Tongue (tissue), 2 donors: ENCODE measurements around the gene ERFE. TPM values are rescaled to one million over a fixed set of nuclear protein-coding genes. Genes with fewer than 3 reads are reported as not detected.

Source experiments
- DNase-seq: peaks from one replicate; pipeline ENCODE4 v3.0.0-alpha.2; 2015
- total RNA-seq: library from RNA; depleted of rRNA; stranded (reverse); fragments of >200 nt; gene quantifications from one replicate; pipeline ENCODE4 v1.2.3, GENCODE V29; 2014

The ERFE gene
- total RNA-seq, 1 donor from 2014 or later: 14.1 TPM

GRCh38 chr2:238155761-238156694, 2.7 kb upstream of the ERFE start:
- peak; percentile 53 for DNase-seq

- DNase-seq: no peak
Observed at GRCh38 chr2:238157506-238158017, 1.2 kb upstream of the ERFE start.

- DNase-seq: no peak
Observed at GRCh38 chr2:238158018-238158508, 707 bp upstream of the ERFE start.

- no peak for DNase-seq
Observed at GRCh38 chr2:238159071-238159539, 335 bp downstream of the ERFE start.

GRCh38 chr2:238159661-238160205, 963 bp downstream of the ERFE start:
- DNase-seq: no peak

GRCh38 chr2:238160206-238161129, 1.7 kb downstream of the ERFE start:
- DNase-seq: no peak

- DNase-seq: no peak
Observed at GRCh38 chr2:238161291-238162051, 2.7 kb downstream of the ERFE start.

- no peak for DNase-seq
Observed at GRCh38 chr2:238162251-238162845, 3.6 kb downstream of the ERFE start.

- no peak for DNase-seq
Observed at GRCh38 chr2:238162846-238163441, 4.2 kb downstream of the ERFE start.

- peak; percentile 37 for DNase-seq
Observed at GRCh38 chr2:238163481-238164198, 4.9 kb downstream of the ERFE start.

- no peak for DNase-seq
Observed at GRCh38 chr2:238164906-238165287, 6.1 kb downstream of the ERFE start.

GRCh38 chr2:238165288-238165921, 6.6 kb downstream of the ERFE start:
- DNase-seq: no peak

GRCh38 chr2:238166391-238167343, 7.9 kb downstream of the ERFE start:
- DNase-seq: no peak

GRCh38 chr2:238167344-238167715, 8.6 kb downstream of the ERFE start:
- DNase-seq: no peak

GRCh38 chr2:238167761-238168160, 9.0 kb downstream of the ERFE start:
- no peak for DNase-seq

- DNase-seq: no peak
Observed at GRCh38 chr2:238168196-238169047, 9.7 kb downstream of the ERFE start.

- DNase-seq: peak; percentile 73
Observed at GRCh38 chr2:238169048-238169707, 10.4 kb downstream of the ERFE start.
